ENCODE measurements around the gene LAMA3.

GRCh38 chr18:23889907-23890306, 200.7 kb downstream of the LAMA3 start:
- TF ChIP-seq CTCF (IDR thresholded peaks at IDR 0.05) (no peak), USF1 (IDR thresholded peaks at IDR 0.05; ENCODE audit: borderline replicate concordance, low read depth) (no peak), EP300 (IDR thresholded peaks at IDR 0.05; ENCODE audit: borderline replicate concordance in 1 of 2, low read depth in 1 of 2, low read length in 1 of 2) (no peak), YY1 (IDR thresholded peaks at IDR 0.05; ENCODE audit: low read depth) (no peak), FOXJ3 (CRISPR knock-in tag; IDR thresholded peaks at IDR 0.05) (no peak), USF2 (IDR thresholded peaks at IDR 0.05; ENCODE audit: borderline replicate concordance, low read depth, low read length) (no peak)

Data from SK-N-SH (cell line).